NT2/D1 (cell line): Measurements from ENCODE around the gene SMTNL2.

Experiments used
- SUZ12 ChIP-seq: IDR thresholded peaks from 2 replicates; pipeline ENCODE4 v1.6.1; 2011; ENCODE audit not compliant: insufficient read length, insufficient read depth; ENCODE audit errors: extremely low read depth
- YY1 ChIP-seq: IDR thresholded peaks from 2 replicates; pipeline ENCODE4 v1.6.1; 2011; ENCODE audit not compliant: insufficient read length, insufficient read depth

DNA sequence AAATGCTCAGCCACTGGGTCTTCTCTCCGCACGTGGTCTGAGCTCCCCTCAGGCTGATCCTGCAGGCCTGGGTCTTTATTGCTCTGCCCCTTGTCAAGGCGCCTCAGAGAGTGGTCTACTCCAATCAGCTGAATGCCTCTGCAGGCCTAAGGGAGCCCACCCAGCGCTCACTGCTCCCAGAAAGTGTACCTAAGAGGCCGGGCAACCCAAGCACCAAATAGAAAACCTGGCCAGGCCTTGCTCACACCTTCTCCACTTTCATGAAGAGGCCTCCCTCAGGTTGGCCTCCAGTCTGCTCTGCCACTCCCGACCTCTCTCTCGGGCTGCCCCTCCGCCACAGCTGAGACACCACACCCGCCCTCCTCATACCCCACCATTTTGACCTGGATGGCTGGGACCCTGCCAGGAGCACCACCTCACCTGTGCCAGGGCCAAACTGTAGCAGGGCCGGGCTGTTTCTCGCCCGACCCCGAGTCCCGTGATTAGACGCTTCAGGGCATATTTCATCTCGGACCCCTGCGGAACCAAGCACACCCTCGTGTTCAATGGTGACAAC lies 29.8 kb upstream of the SMTNL2 start:
- no peak for TF ChIP-seq YY1
- no peak for TF ChIP-seq SUZ12
